HepG2 (cell line): ENCODE results near the gene SLC25A45. TPM values are rescaled to one million over a fixed set of nuclear protein-coding genes. Genes with fewer than 3 reads are reported as not detected.
A peak's percentile ranks its signal among the peaks of the same experiment; 100 is the strongest.

Experiments used
- BCL3 ChIP-seq: sonication (generic); formaldehyde crosslinking; IDR thresholded peaks from 2 replicates; pipeline ENCODE4 v1.5.1; 2020; ENCODE audit warnings: mild to moderate bottlenecking, missing genetic modification reagents, moderate library complexity
- HOXA3 ChIP-seq: sonication (generic); formaldehyde crosslinking; IDR thresholded peaks from 2 replicates; pipeline ENCODE4 v1.5.0; 2020; ENCODE audit warnings: missing genetic modification reagents
- MAF1 ChIP-seq: sonication (generic); formaldehyde crosslinking; IDR thresholded peaks from 2 replicates; pipeline ENCODE4 v1.5.0; 2020; ENCODE audit warnings: missing genetic modification reagents, borderline replicate concordance
- MEF2D ChIP-seq: sonication (generic); formaldehyde crosslinking; IDR thresholded peaks from 2 replicates; pipeline ENCODE4 v1.5.1; 2020; ENCODE audit warnings: mild to moderate bottlenecking, missing genetic modification reagents
- RAD51 ChIP-seq: fragments of 450-650 bp; IDR thresholded peaks from 2 replicates; pipeline ENCODE4 v1.6.1; 2016; ENCODE audit warnings: borderline replicate concordance
- RCOR2 ChIP-seq: IDR thresholded peaks from 2 replicates; pipeline ENCODE4 v1.6.1; 2016; ENCODE audit warnings: missing biosample characterization, missing genetic modification reagents
- SAFB2 ChIP-seq: sonication (generic); formaldehyde crosslinking; IDR thresholded peaks from 2 replicates; pipeline ENCODE4 v1.5.1; 2020; ENCODE audit warnings: missing genetic modification reagents, low read depth, mild to moderate bottlenecking, borderline replicate concordance
- TRIM24 ChIP-seq: sonication (generic); formaldehyde crosslinking; IDR thresholded peaks from 2 replicates; pipeline ENCODE4 v1.8.0; 2022; ENCODE audit warnings: mild to moderate bottlenecking, missing genetic modification reagents
- ZBTB20 ChIP-seq: sonication (generic); formaldehyde crosslinking; IDR thresholded peaks from 2 replicates; pipeline ENCODE4 v1.8.1; 2023; ENCODE audit warnings: missing genetic modification reagents, low read depth, mild to moderate bottlenecking, borderline replicate concordance
- ZNF142 ChIP-seq: sonication (generic); formaldehyde crosslinking; IDR thresholded peaks from 2 replicates; pipeline ENCODE4 v1.4.0; 2020; ENCODE audit warnings: missing genetic modification reagents
- ZNF225 ChIP-seq: sonication (generic); formaldehyde crosslinking; IDR thresholded peaks from 2 replicates; pipeline ENCODE4 v1.4.0; 2020; ENCODE audit warnings: mild to moderate bottlenecking, missing genetic modification reagents
- ZNF292 ChIP-seq: sonication (generic); formaldehyde crosslinking; IDR thresholded peaks from 2 replicates; pipeline ENCODE4 v1.8.1; 2022; ENCODE audit warnings: mild to moderate bottlenecking, low read depth, missing genetic modification reagents, borderline replicate concordance
- ZNF414 ChIP-seq: sonication (generic); formaldehyde crosslinking; IDR thresholded peaks from 2 replicates; pipeline ENCODE4 v1.5.0; 2020; ENCODE audit warnings: missing genetic modification reagents
- ZNF513 ChIP-seq: sonication (generic); formaldehyde crosslinking; conservative IDR thresholded peaks from 2 replicates; pipeline ENCODE4 v1.5.0; 2020; ENCODE audit warnings: missing genetic modification reagents
- ZNF552 ChIP-seq: sonication (generic); formaldehyde crosslinking; IDR thresholded peaks from 2 replicates; pipeline ENCODE4 v1.9.0; 2022; ENCODE audit warnings: missing genetic modification reagents, mild to moderate bottlenecking, borderline replicate concordance
- ZNF629 ChIP-seq: sonication (generic); formaldehyde crosslinking; conservative IDR thresholded peaks from 2 replicates; pipeline ENCODE4 v1.5.0; 2020; ENCODE audit warnings: missing genetic modification reagents
- ZNF724P ChIP-seq: sonication (generic); formaldehyde crosslinking; IDR thresholded peaks from 2 replicates; pipeline ENCODE4 v1.8.0; 2022; ENCODE audit warnings: missing genetic modification reagents, borderline replicate concordance
- ZNF747 ChIP-seq: sonication (generic); formaldehyde crosslinking; IDR thresholded peaks from 2 replicates; pipeline ENCODE4 v1.8.1; 2023; ENCODE audit warnings: missing genetic modification reagents, mild to moderate bottlenecking, borderline replicate concordance
- polyA plus RNA-seq, 8 experiments: library from polyadenylated mRNA; depleted of rRNA in 3 of 8; stranded (reverse) in 7 of 8; unstranded in 1 of 8; fragments of >200 nt; fragmentation: Illumina TruSeq in 4 of 8; extraction: Trizol in 4 of 8; gene quantifications; 2 replicates each; pipeline versions ENCODE4 v1.2.1 to v1.2.3, GENCODE V29; 2011 to 2016; ENCODE audit warnings: low read depth in 4 of 8, missing spikeins in 1 of 8, mixed read lengths in 1 of 8; ENCODE audit not compliant: insufficient read depth in 1 of 8
- total RNA-seq, 5 experiments: library from RNA; depleted of rRNA; stranded (reverse); fragments of >200 nt; fragmentation: Illumina TruSeq; extraction: Trizol; gene quantifications; 2 replicates each; pipeline ENCODE4 v1.2.3, GENCODE V29; 2016; ENCODE audit warnings: low read depth in 1 of 5

Gene SLC25A45
- total and polyA plus RNA-seq, 2 of the 13 experiments (the other 11 are each of a cell fraction or from before 2014, with no cell fraction given): 1.2 to 3.4 TPM

- peak; percentile 87 for TF ChIP-seq RAD51
- no peak for TF ChIP-seq ZNF552
- TF ChIP-seq RCOR2 (CRISPR knock-in tag): peak; percentile 63
- TF ChIP-seq ZNF142 (CRISPR knock-in tag): peak; percentile 71
- TF ChIP-seq ZBTB20 (CRISPR knock-in tag): peak; percentile 90
- TF ChIP-seq TRIM24: no peak
- peak; percentile 33; the same call in 1 of the 2 replicates for TF ChIP-seq HOXA3 (CRISPR knock-in tag)
- TF ChIP-seq ZNF724P (CRISPR knock-in tag): 0 out of 2 replicates have a peak, but pooled peaks have one; percentile 27
- TF ChIP-seq ZNF414 (CRISPR knock-in tag): no peak
- TF ChIP-seq ZNF629 (CRISPR knock-in tag): peak; percentile 44
- TF ChIP-seq ZNF513 (CRISPR knock-in tag): no peak
- no peak; the same call in 1 of the 2 replicates for TF ChIP-seq MAF1 (CRISPR knock-in tag)
- no peak for TF ChIP-seq ZNF225
- TF ChIP-seq MEF2D (CRISPR knock-in tag): peak; percentile 93
- peak; percentile 46; the same call in 1 of the 2 replicates for TF ChIP-seq SAFB2 (CRISPR knock-in tag)
- 0 out of 2 replicates have a peak, but pooled peaks have one; percentile 62 for TF ChIP-seq BCL3 (CRISPR knock-in tag)
- peak; percentile 55; the same call in 1 of the 2 replicates for TF ChIP-seq ZNF747
- TF ChIP-seq ZNF292: peak; percentile 61; the same call in 1 of the 2 replicates
Measured at GRCh38 chr11:65418681-65419459, 36.4 kb upstream of the SLC25A45 start (continued).
